ENCODE measurements around the gene SLC38A6.

SLC38A6 gene

DNA sequence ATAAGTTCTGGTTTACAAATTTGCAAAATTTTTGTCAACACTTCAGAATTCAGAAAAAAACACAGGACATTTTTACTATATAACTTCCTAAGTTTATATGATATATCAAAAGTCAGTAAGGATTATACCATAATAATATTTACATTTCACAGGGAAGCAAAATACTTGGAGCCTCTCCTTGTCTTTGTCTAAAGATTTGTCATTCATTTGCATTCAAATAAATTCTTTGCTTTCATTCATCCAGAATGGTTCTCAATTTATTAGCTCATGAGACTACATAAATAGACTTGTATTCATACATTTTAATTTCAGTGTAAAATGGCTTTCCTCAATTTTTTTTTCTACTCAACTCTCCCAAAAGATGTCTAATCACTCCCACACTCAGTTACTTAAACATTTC, 96.4 kb downstream of the SLC38A6 start:
- TF ChIP-seq, protein P1, sequence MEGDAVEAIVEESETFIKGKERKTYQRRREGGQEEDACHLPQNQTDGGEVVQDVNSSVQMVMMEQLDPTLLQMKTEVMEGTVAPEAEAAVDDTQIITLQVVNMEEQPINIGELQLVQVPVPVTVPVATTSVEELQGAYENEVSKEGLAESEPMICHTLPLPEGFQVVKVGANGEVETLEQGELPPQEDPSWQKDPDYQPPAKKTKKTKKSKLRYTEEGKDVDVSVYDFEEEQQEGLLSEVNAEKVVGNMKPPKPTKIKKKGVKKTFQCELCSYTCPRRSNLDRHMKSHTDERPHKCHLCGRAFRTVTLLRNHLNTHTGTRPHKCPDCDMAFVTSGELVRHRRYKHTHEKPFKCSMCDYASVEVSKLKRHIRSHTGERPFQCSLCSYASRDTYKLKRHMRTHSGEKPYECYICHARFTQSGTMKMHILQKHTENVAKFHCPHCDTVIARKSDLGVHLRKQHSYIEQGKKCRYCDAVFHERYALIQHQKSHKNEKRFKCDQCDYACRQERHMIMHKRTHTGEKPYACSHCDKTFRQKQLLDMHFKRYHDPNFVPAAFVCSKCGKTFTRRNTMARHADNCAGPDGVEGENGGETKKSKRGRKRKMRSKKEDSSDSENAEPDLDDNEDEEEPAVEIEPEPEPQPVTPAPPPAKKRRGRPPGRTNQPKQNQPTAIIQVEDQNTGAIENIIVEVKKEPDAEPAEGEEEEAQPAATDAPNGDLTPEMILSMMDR (IDR thresholded peaks at IDR 0.05; ENCODE audit: low read depth, low read length, missing control alignments) = no peak
- DNase-seq (ENCODE audit: extremely low read depth, low read depth) = no peak
- H3K4me3 ChIP-seq (replicated peaks; ENCODE audit: low read depth, low read length) = no peak overlapping the region

DNA sequence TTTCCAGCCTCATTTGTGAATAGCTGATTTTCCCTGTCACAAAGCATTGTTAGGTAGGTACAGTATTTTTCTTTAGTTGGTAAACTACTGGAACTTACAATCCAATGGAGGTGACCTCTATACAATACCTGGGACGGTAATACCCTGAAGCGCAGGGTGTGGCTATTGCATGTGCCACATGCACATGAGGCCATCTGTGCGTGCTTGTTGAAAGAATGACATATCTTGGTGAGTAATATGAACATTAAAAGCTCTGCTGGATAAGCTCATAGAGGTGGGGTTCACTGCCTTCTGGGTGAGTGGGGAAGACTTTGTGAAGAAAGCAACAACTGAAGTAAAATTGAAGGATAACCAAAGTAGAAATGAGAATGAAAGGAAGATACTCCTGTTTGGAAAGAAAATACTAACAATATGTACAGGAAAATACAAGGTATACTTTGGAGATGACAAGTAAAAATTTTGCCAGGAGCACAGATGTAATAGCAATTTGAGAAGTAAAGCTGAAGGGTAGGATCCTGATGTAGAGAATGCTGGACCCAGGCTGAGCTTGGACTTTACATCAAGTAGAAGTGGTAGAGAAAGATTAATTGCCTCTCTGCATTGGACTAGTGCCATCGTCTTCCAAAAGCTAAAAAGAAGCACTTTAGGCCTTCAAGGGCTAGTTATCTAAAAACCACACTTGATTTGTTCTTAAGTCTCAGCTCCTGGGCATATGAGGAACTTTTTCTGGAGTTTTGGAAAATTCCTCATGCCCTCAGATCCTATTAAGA, 97.1 kb downstream of the SLC38A6 start:
- H3K4me3 ChIP-seq (replicated peaks; ENCODE audit: low read depth, low read length) = no peak overlapping the region
- TF ChIP-seq, protein P1 (IDR thresholded peaks at IDR 0.05; ENCODE audit: low read depth, low read length, missing control alignments) = no peak
- no peak for DNase-seq (ENCODE audit: extremely low read depth, low read depth)

DNA sequence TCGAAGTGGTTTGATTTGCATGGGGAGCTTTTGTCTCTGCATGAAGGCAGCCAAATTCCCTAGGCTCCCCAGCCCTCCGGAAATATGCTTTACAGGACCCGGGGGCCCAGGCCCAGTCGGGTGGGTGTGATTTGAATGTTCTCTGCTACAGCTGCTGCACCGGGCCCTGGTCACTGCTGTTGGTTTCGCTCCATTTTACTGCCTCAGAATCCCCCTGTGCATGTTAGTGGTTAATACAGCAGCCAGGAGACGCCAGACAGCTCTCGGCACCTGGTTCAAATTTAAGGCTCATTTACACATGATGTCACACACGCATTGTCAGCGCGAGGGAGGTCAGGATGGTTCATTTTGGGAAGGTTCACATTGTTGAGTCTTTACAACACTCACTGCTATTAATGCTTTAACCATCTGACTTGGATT, 99.6 kb downstream of the SLC38A6 start:
- DNase-seq (ENCODE audit: extremely low read depth, low read depth) = peak; percentile 99
- TF ChIP-seq, protein P1 (IDR thresholded peaks at IDR 0.05; ENCODE audit: low read depth, low read length, missing control alignments) = peak; percentile 18
- no peak overlapping the region for H3K4me3 ChIP-seq (replicated peaks; ENCODE audit: low read depth, low read length)

DNA sequence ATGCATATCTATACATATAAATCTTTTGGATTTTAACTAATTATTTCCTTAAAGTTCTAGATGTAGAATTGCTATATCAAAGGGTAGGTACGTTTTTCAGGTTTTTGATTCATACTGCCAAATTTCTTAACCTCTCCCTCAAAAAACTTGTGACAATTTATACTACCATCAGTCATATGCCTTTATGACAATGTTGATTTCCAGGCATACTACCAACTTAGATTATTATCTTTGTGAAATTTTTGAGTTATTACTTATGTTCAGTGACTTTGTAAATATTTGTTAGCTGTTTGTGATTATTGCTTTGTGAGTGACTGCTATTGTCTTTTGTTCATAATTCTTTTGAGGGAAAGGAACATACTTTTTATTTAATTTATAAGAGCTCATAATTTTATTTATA, 107.0 kb downstream of the SLC38A6 start:
- no peak for DNase-seq (ENCODE audit: extremely low read depth, low read depth)
- H3K4me3 ChIP-seq (replicated peaks; ENCODE audit: low read depth, low read length) = no peak overlapping the region
- TF ChIP-seq, protein P1 (IDR thresholded peaks at IDR 0.05; ENCODE audit: low read depth, low read length, missing control alignments) = no peak

DNA sequence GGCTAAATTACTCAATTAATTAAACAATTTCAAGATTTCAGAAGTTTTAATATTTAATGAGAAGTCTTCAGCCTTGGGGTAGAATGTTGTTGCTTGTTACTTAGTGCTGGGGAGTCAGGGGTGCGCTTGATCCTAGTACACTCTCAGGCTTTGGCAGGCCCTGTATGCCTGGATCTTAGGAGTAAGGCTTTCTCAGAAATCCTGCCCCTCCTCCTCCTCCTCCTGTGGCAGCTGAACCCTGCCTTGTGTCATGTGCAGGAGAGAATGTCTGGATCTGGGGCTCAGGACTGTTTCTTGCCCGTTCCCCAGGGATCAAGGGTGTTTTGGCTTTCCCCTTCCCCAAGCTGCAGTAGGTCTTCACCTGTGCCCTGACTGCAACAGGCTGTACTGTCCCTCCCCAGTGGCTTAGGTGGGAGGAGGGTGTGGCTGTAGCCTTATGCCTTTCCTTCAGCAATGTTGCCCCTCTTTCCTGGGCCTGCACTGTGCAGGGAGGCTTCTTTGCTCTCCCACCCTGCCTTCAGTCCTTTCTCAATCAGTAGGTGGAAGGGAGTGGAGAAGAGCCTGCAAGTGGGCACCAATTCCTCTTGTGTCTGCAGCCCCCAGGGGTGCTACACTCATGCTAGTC, 108.2 kb downstream of the SLC38A6 start:
- H3K4me3 ChIP-seq (replicated peaks; ENCODE audit: low read depth, low read length) = no peak overlapping the region
- TF ChIP-seq, protein P1 (IDR thresholded peaks at IDR 0.05; ENCODE audit: low read depth, low read length, missing control alignments) = no peak
- DNase-seq (ENCODE audit: extremely low read depth, low read depth) = no peak

DNA sequence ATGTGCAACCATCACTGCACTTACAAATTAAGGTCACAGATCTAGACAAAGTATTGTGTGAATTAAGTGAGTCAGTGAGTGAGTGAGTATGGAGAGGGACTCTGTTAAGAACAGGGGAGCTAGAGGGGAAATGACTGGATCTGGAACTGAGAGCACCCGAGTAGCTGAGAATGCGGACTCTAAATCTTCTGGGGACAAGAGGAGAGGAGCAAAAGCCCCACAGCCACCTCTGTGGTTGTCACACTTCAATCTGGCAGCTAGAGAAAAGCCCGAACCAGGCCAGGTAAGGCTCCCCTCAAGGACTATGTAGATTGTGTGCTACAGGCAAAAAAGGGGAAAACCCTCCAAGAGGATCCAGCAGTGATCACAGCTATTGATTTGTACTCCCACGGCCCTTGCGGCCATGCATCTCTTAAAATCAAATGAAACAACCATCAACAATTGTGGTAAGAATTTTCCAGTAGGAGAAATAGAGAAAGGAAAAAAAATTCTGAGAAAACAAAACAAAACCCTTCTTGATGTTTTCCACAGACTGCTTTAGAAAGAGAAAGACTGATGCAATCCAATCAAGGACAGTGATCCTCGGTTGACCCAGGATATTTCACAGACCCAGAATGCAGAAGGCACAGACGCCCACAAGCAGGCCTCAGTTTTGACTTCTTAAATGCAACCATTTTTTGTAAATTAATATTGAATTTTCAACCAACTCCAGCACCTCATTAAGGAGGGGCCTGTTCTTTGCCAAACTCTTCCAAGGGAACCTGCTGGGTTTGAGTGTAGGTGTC, 109.6 kb downstream of the SLC38A6 start:
- TF ChIP-seq, protein P1 (IDR thresholded peaks at IDR 0.05; ENCODE audit: low read depth, low read length, missing control alignments) = no peak
- DNase-seq (ENCODE audit: extremely low read depth, low read depth) = no peak
- H3K4me3 ChIP-seq (replicated peaks; ENCODE audit: low read depth, low read length) = no peak overlapping the region

Data from HFF-Myc (cell line).